Measurements from ENCODE around the gene TOX2.

The TOX2 gene

DNA sequence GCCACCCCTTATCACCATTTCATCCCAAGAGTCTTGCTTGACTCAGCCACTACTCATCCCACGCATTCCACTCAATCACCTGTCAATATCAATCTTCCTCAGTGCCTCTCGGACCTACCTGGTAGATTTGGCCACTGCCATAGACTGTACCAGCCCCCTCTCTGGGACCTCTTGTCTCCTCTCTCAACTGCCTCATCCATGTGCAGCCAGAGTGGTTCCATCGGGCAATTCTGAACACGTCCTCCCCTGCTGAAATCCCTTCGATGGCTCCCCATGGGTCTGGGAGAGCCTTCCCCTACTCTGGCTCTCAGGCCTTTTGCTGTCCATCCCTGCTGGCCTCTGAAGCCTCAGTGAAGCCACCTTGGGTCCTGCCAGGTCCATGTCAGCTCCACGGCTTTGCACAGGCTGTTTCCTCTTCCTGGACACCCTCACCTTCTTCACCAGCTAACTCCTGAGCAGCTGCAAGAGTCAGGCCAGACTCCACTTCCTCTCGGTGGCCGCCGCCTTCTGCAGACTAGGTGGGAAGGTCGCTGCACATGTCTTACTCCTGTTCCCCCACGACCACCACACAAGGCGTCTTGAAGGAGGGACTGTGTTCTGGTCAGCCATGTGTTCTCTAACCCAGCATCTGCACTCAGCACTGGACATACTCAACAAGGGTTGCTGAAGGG, 120.4 kb downstream of the TOX2 start:
- Histone ChIP-seq H3K4me3 (ENCODE audit: low read depth, low read length) (no peak overlapping the region), H3K27me3 (ENCODE audit: control insufficient read depth, insufficient read depth, low read length) (no peaks in the 10 kb centered on the region), H3K4me2 (ENCODE audit: low read length) (no peak overlapping the region), H3K27ac (no peak overlapping the region), H3K4me1 (no peaks in the 10 kb centered on the region), H3K79me2 (no peaks in the 10 kb centered on the region), H3K9ac (no peak overlapping the region), H3K9me3 (ENCODE audit: control insufficient read depth, low read length) (no peaks in the 10 kb centered on the region), H3K36me3 (ENCODE audit: control insufficient read depth, insufficient read depth, low read length) (no peaks in the 10 kb centered on the region), H2AFZ (no peak overlapping the region)
- TF ChIP-seq, protein P1, sequence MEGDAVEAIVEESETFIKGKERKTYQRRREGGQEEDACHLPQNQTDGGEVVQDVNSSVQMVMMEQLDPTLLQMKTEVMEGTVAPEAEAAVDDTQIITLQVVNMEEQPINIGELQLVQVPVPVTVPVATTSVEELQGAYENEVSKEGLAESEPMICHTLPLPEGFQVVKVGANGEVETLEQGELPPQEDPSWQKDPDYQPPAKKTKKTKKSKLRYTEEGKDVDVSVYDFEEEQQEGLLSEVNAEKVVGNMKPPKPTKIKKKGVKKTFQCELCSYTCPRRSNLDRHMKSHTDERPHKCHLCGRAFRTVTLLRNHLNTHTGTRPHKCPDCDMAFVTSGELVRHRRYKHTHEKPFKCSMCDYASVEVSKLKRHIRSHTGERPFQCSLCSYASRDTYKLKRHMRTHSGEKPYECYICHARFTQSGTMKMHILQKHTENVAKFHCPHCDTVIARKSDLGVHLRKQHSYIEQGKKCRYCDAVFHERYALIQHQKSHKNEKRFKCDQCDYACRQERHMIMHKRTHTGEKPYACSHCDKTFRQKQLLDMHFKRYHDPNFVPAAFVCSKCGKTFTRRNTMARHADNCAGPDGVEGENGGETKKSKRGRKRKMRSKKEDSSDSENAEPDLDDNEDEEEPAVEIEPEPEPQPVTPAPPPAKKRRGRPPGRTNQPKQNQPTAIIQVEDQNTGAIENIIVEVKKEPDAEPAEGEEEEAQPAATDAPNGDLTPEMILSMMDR (IDR thresholded peaks at IDR 0.05) = no peak

DNA sequence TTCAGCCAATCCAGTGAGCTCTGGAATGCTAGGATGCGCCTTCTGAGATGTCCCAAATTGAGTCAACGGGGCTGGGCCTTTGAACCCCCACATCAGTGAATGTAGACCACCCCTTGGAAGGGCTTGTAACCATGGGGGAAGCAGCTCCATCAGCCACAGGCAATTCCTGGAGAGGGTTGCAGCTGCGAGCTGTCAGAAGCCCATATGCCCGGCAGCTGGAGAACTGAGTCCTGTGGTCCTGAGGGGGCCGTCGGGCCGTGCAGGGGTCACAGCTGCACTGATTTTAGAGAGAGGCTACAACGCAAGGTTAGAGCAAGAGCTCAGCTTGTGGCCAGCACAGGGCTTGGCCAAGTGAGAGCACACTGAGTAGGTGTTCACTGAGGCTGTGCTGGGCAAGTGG, 121.3 kb downstream of the TOX2 start:
- TF ChIP-seq, protein P1 (IDR thresholded peaks at IDR 0.05) = no peak
- Histone ChIP-seq H3K36me3 (ENCODE audit: control insufficient read depth, insufficient read depth, low read length) (no peaks in the 10 kb centered on the region), H3K27ac (no peak overlapping the region), H3K4me2 (ENCODE audit: low read length) (no peak overlapping the region), H3K4me3 (ENCODE audit: low read depth, low read length) (no peak overlapping the region), H3K79me2 (no peaks in the 10 kb centered on the region), H3K9ac (no peak overlapping the region), H3K27me3 (ENCODE audit: control insufficient read depth, insufficient read depth, low read length) (no peaks in the 10 kb centered on the region), H2AFZ (no peak overlapping the region), H3K9me3 (ENCODE audit: control insufficient read depth, low read length) (no peaks in the 10 kb centered on the region), H3K4me1 (no peaks in the 10 kb centered on the region)

DNA sequence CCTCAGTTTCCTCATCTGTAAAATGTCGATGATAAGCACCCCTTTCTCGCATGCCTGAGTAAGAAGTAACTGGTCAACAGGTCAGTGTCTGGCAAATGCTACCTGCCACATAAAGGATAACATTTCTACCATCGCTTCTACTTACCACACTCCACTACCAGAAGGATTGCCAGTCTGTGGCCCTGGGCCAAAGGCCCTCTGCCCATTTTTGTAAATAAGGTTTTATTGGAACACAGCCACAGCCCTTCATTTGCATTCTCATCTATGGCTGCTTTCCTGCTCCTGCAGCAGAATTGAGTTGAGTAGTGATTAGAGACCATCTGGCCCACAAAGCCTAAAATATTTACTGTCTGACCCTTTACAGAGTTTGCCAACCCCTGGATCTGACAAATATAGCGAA, 121.8 kb downstream of the TOX2 start:
- H3K27ac ChIP-seq = no peak overlapping the region
- no peak overlapping the region for H3K9ac ChIP-seq
- H3K27me3 ChIP-seq (ENCODE audit: control insufficient read depth, insufficient read depth, low read length) = no peaks in the 10 kb centered on the region
- H2AFZ ChIP-seq = no peak overlapping the region
- TF ChIP-seq, protein P1 (IDR thresholded peaks at IDR 0.05) = no peak
- no peaks in the 10 kb centered on the region for H3K79me2 ChIP-seq
- no peaks in the 10 kb centered on the region for H3K36me3 ChIP-seq (ENCODE audit: control insufficient read depth, insufficient read depth, low read length)
- no peaks in the 10 kb centered on the region for H3K9me3 ChIP-seq (ENCODE audit: control insufficient read depth, low read length)
- H3K4me3 ChIP-seq (ENCODE audit: low read depth, low read length) = no peak overlapping the region
- H3K4me2 ChIP-seq (ENCODE audit: low read length) = no peak overlapping the region
- H3K4me1 ChIP-seq = no peaks in the 10 kb centered on the region

DNA sequence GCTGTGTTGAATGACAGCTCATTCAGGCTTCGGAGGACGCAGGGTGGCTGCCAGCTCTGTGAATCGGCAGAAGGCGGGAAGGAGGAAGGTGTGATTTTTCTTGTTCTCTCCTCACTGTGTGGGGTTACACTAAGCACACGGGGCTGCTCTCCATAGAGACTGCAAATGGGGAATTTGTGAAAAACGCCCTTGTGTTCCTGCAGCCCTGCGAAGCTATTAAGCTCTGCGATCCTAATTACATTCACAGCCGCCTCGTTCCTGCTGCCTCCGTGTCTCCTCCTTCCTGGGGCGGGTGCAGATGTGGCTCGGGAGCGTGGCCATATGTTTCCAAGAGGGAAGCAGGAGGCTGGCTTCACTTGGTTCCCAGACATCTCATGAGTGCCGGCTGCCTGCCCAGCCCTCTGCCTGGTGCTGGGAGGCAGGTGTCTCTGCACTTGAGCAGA, 124.0 kb downstream of the TOX2 start:
- TF ChIP-seq, protein P1 (IDR thresholded peaks at IDR 0.05) = no peak
- no peaks in the 10 kb centered on the region for H3K4me1 ChIP-seq
- H3K4me2 ChIP-seq (ENCODE audit: low read length) = no peak overlapping the region
- H3K36me3 ChIP-seq (ENCODE audit: control insufficient read depth, insufficient read depth, low read length) = no peaks in the 10 kb centered on the region
- no peaks in the 10 kb centered on the region for H3K9me3 ChIP-seq (ENCODE audit: control insufficient read depth, low read length)
- H2AFZ ChIP-seq = no peak overlapping the region
- H3K4me3 ChIP-seq (ENCODE audit: low read depth, low read length) = no peak overlapping the region
- H3K9ac ChIP-seq = no peak overlapping the region
- H3K27ac ChIP-seq = no peak overlapping the region
- no peaks in the 10 kb centered on the region for H3K27me3 ChIP-seq (ENCODE audit: control insufficient read depth, insufficient read depth, low read length)
- no peaks in the 10 kb centered on the region for H3K79me2 ChIP-seq

DNA sequence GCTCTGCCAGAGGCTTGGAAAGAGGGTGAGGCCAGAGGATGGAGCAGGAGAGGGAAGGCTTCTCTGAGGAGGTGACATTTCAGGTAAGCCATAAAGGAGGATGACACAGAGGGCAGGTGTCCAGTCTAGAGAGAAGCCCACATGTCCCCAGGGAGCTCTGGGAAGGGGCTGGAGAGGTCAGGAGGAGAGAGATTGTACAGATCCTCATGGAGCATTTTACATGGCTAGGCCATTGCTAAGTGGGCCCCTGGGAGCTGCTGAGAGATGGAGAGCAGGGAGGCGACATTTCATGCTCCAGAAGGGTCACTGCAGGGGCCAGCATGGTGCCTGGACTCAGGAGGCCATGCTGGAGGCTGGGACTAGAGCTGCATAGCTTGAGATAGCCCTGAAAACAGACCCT, 124.5 kb downstream of the TOX2 start:
- H3K36me3 ChIP-seq (ENCODE audit: control insufficient read depth, insufficient read depth, low read length) = no peaks in the 10 kb centered on the region
- TF ChIP-seq, protein P1 (IDR thresholded peaks at IDR 0.05) = no peak

More for the DNA sequence above, 124.5 kb downstream of the TOX2 start:
- Histone ChIP-seq H3K4me2 (ENCODE audit: low read length) (no peak overlapping the region), H2AFZ (no peak overlapping the region), H3K79me2 (no peaks in the 10 kb centered on the region), H3K9ac (no peak overlapping the region), H3K4me3 (ENCODE audit: low read depth, low read length) (no peak overlapping the region), H3K9me3 (ENCODE audit: control insufficient read depth, low read length) (no peaks in the 10 kb centered on the region), H3K27me3 (ENCODE audit: control insufficient read depth, insufficient read depth, low read length) (no peaks in the 10 kb centered on the region), H3K27ac (no peak overlapping the region), H3K4me1 (no peaks in the 10 kb centered on the region)

Measured in parathyroid adenoma (tissue), 2 donors.